MCF 10A (cell line): ENCODE results near the gene NOL6. TPM values are rescaled to one million over a fixed set of nuclear protein-coding genes. Genes with fewer than 3 reads are reported as not detected.
"Not testable (repeated sequence)": the region's sequence is repeated elsewhere in the genome, so short reads cannot be mapped to it uniquely, and the experiment has no call there.

ENCODE experiments used
- BruUV-seq: library from RNA; stranded (reverse); fragments of 400-500 nt; replicated peaks from 2 replicates; lab custom pipeline; 2021; lab: Mats Ljungman, UMichigan
- CTCF ChIA-PET: fragments of 300-600 bp; sonication (Branson Sonifier 250); formaldehyde crosslinking; extraction: SDS; loops from one replicate; lab custom pipeline; 2021; ENCODE audit warnings: antibody characterized with exemption, inconsistent platforms; lab: Yijun Ruan, JAX
- POLR2A ChIA-PET: fragments of 300-600, 350-650 bp; sonication (Branson Sonifier 250); formaldehyde crosslinking; extraction: SDS; loops from one replicate; lab custom pipeline; 2020; ENCODE audit warnings: antibody characterized with exemption, inconsistent platforms; lab: Yijun Ruan, JAX
- DNase-seq: peaks from one replicate; pipeline ENCODE4 v3.0.0-alpha.2; 2018; ENCODE audit not compliant: unreplicated experiment
- H3K27ac Mint-ChIP-seq: one replicate; pipeline ENCODE4 v1.8.0; 2022; ENCODE audit warnings: mild to moderate bottlenecking, low read depth, mixed read lengths; ENCODE audit not compliant: unreplicated experiment
- H3K27me3 Mint-ChIP-seq: one replicate; pipeline ENCODE4 v1.8.0; 2022; ENCODE audit warnings: mixed read lengths; ENCODE audit not compliant: insufficient read depth, unreplicated experiment
- H3K36me3 Mint-ChIP-seq: one replicate; pipeline ENCODE4 v1.8.0; 2022; ENCODE audit warnings: mild to moderate bottlenecking, moderate library complexity, mixed read lengths; ENCODE audit not compliant: insufficient read depth, unreplicated experiment
- H3K4me1 Mint-ChIP-seq: one replicate; pipeline ENCODE4 v1.8.0; 2022; ENCODE audit warnings: mixed read lengths; ENCODE audit not compliant: insufficient read depth, unreplicated experiment
- H3K4me3 Mint-ChIP-seq: one replicate; pipeline ENCODE4 v1.8.0; 2022; ENCODE audit warnings: mild to moderate bottlenecking, moderate library complexity, mixed read lengths; ENCODE audit not compliant: unreplicated experiment
- H3K9me3 Mint-ChIP-seq: one replicate; pipeline ENCODE4 v1.8.0; 2022; ENCODE audit warnings: mixed read lengths; ENCODE audit not compliant: unreplicated experiment
- CTCF ChIP-seq: fragments of 200-600 bp; IDR thresholded peaks from one replicate; pipeline ENCODE4 v1.8.0; 2022; ENCODE audit warnings: antibody characterized with exemption, mild to moderate bottlenecking; ENCODE audit not compliant: unreplicated experiment
- intact Hi-C: fragments of 100-400 bp; cut with micrococcal nuclease; formaldehyde crosslinking; loops from 2 replicates; pipeline ENCODE4 v1.14.1; 2022
- total RNA-seq: library from RNA; stranded (reverse); gene quantifications from 2 replicates; pipeline ENCODE4 v1.2.3, GENCODE V29; 2022

NOL6 gene
- total RNA-seq, 1 experiment from 2014 or later, result 48.6 TPM

- peak; percentile 12 for TF ChIP-seq CTCF
- Mint-ChIP-seq H3K9me3 (no peaks in the 10 kb centered on the region), H3K4me1 (no peaks in the 10 kb centered on the region), H3K4me3 (no peak overlapping the region), H3K27ac (no peak overlapping the region), H3K27me3 (no peaks in the 10 kb centered on the region), H3K36me3 (no peaks in the 10 kb centered on the region)
- no TSS peak for BruUV-seq
- ChIA-PET POLR2A (interaction anchor here (0.9 kb wide), 1 partner anchor 24 kb away, joined by 4 read pairs; the partner anchor contains the start of gene NOL6), CTCF (no interaction called here)
- intact Hi-C loops, result no loop called here
- no peak for DNase-seq
Observed at GRCh38 chr9:33498387-33498786, 24.7 kb upstream of the NOL6 start.

- H3K36me3 Mint-ChIP-seq, H3K9me3 Mint-ChIP-seq, H3K27ac Mint-ChIP-seq, H3K4me1 Mint-ChIP-seq, H3K27me3 Mint-ChIP-seq, H3K4me3 Mint-ChIP-seq, intact Hi-C loops, BruUV-seq, DNase-seq: not testable (repeated sequence)
- CTCF ChIA-PET, result interaction anchor here (0.6 kb wide), 1 partner anchor 46 kb away, joined by 3 read pairs; no protein-coding TSS in a partner anchor
- POLR2A ChIA-PET, result interaction anchor here (3.7 kb wide), 1 partner anchor 20 kb away, joined by 13 read pairs; the partner anchor contains the start of gene NOL6
Observed at GRCh38 chr9:33493819-33494218, 20.1 kb upstream of the NOL6 start.

- intact Hi-C loops, result no loop called here
- DNase-seq, result no peak
- Mint-ChIP-seq H3K4me1 (no peaks in the 10 kb centered on the region), H3K9me3 (no peaks in the 10 kb centered on the region), H3K27ac (no peak overlapping the region), H3K4me3 (no peak overlapping the region), H3K36me3 (peaks cover 6% of the 10 kb centered on the region), H3K27me3 (no peaks in the 10 kb centered on the region)
- ChIA-PET POLR2A (interaction anchor here (1.1 to 1.2 kb wide), 2 partner anchors 14 to 15 kb away, joined by 4 read pairs; partner anchors contain the start of gene NOL6), CTCF (interaction anchor here (0.7 kb wide), 1 partner anchor 95 kb away, joined by 3 read pairs; no protein-coding TSS in a partner anchor)
- no peak for TF ChIP-seq CTCF
- no TSS peak for BruUV-seq
Observed at GRCh38 chr9:33489066-33489465, 15.3 kb upstream of the NOL6 start.

- DNase-seq, BruUV-seq, intact Hi-C loops, H3K27me3 Mint-ChIP-seq, H3K36me3 Mint-ChIP-seq, H3K4me1 Mint-ChIP-seq, H3K9me3 Mint-ChIP-seq, H3K4me3 Mint-ChIP-seq, H3K27ac Mint-ChIP-seq: not testable (repeated sequence)
- CTCF ChIA-PET, result interaction anchor here (0.6 kb wide), 2 partner anchors 12 to 32 kb away, joined by 3 read pairs; no protein-coding TSS in a partner anchor
- POLR2A ChIA-PET, result interaction anchor here (2.2 kb wide), 1 partner anchor 11 kb away, joined by 6 read pairs; the partner anchor contains the start of gene NOL6
Observed at GRCh38 chr9:33485312-33485711, 11.6 kb upstream of the NOL6 start.

GRCh38 chr9:33480976-33481375 lies 7.3 kb upstream of the NOL6 start:
- H3K27me3 Mint-ChIP-seq, result no peaks in the 10 kb centered on the region
- H3K9me3 Mint-ChIP-seq, result no peaks in the 10 kb centered on the region
- DNase-seq, result no peak
- intact Hi-C loops, result no loop called here
- ChIA-PET CTCF (interaction anchor here (0.7 to 2.3 kb wide), 5 partner anchors 14 to 241 kb away, joined by 3 to 8 read pairs (median 3); no protein-coding TSS in a partner anchor), POLR2A (no interaction called here)
- H3K4me1 Mint-ChIP-seq, result no peaks in the 10 kb centered on the region
- no peak for TF ChIP-seq CTCF
- BruUV-seq, result no TSS peak
- H3K36me3 Mint-ChIP-seq, result peaks cover 8% of the 10 kb centered on the region
- no peak overlapping the region for H3K27ac Mint-ChIP-seq
- no peak overlapping the region for H3K4me3 Mint-ChIP-seq
